HepG2 (cell line): ENCODE data around the gene IGFLR1. TPM values are rescaled to one million over a fixed set of nuclear protein-coding genes. Genes with fewer than 3 reads are reported as not detected.

Source experiments
- CENPX ChIP-seq: sonication (generic); formaldehyde crosslinking; IDR thresholded peaks from 2 replicates; pipeline ENCODE4 v1.9.0; 2021; ENCODE audit warnings: mild to moderate bottlenecking, missing genetic modification reagents, moderate library complexity
- KDM4B ChIP-seq: sonication (generic); formaldehyde crosslinking; IDR thresholded peaks from 2 replicates; pipeline ENCODE4 v1.4.0; 2020; ENCODE audit warnings: missing genetic modification reagents
- KLF9 ChIP-seq: IDR thresholded peaks from 2 replicates; pipeline ENCODE4 v1.6.1; 2016; ENCODE audit warnings: low read depth
- MEIS2 ChIP-seq: sonication (generic); formaldehyde crosslinking; IDR thresholded peaks from 2 replicates; pipeline ENCODE4 v1.9.0; 2021; ENCODE audit warnings: mild to moderate bottlenecking, missing genetic modification reagents
- NCOA1 ChIP-seq: sonication (generic); formaldehyde crosslinking; IDR thresholded peaks from 2 replicates; pipeline ENCODE4 v1.9.0; 2021; ENCODE audit warnings: missing genetic modification reagents
- NFYB ChIP-seq: sonication (generic); formaldehyde crosslinking; IDR thresholded peaks from 2 replicates; pipeline ENCODE4 v1.4.0; 2020; ENCODE audit warnings: missing genetic modification reagents
- PHF21A ChIP-seq: sonication (generic); formaldehyde crosslinking; IDR thresholded peaks from 2 replicates; pipeline ENCODE4 v1.5.0; 2020; ENCODE audit warnings: mild to moderate bottlenecking, missing genetic modification reagents
- POLR2AphosphoS5 ChIP-seq: IDR thresholded peaks from 2 replicates; pipeline ENCODE4 v1.6.1; 2012; ENCODE audit warnings: low read depth, low read length
- SP5 ChIP-seq: IDR thresholded peaks from 2 replicates; pipeline ENCODE4 v1.6.1; 2016; ENCODE audit warnings: low read depth, borderline replicate concordance
- TAF1 ChIP-seq: sonication (generic); formaldehyde crosslinking; IDR thresholded peaks from 2 replicates; pipeline ENCODE4 v1.4.0; 2020; ENCODE audit warnings: missing genetic modification reagents
- TCF7L2 ChIP-seq: IDR thresholded peaks from 2 replicates; pipeline ENCODE4 v1.6.1; 2011; ENCODE audit warnings: mild to moderate bottlenecking, low read depth, low read length, moderate library complexity
- XRCC5 ChIP-seq: fragments of 200-400 bp; formaldehyde crosslinking; optimal IDR thresholded peaks from 2 replicates; pipeline ENCODE3; 2017; ENCODE audit warnings: mild to moderate bottlenecking, low read length
- ZKSCAN5 ChIP-seq: sonication (generic); formaldehyde crosslinking; IDR thresholded peaks from 2 replicates; pipeline ENCODE4 v1.5.1; 2020; ENCODE audit warnings: mild to moderate bottlenecking, missing genetic modification reagents
- ZNF703 ChIP-seq: sonication (generic); formaldehyde crosslinking; IDR thresholded peaks from 2 replicates; pipeline ENCODE4 v1.5.1; 2020; ENCODE audit warnings: missing genetic modification reagents, mild to moderate bottlenecking, moderate library complexity, borderline replicate concordance
- polyA plus RNA-seq, 8 experiments: library from polyadenylated mRNA; depleted of rRNA in 3 of 8; stranded (reverse) in 7 of 8; unstranded in 1 of 8; fragments of >200 nt; fragmentation: Illumina TruSeq in 4 of 8; extraction: Trizol in 4 of 8; gene quantifications; 2 replicates each; pipeline versions ENCODE4 v1.2.1 to v1.2.3, GENCODE V29; 2011 to 2016; ENCODE audit warnings: low read depth in 4 of 8, missing spikeins in 1 of 8, mixed read lengths in 1 of 8; ENCODE audit not compliant: insufficient read depth in 1 of 8
- total RNA-seq, 5 experiments: library from RNA; depleted of rRNA; stranded (reverse); fragments of >200 nt; fragmentation: Illumina TruSeq; extraction: Trizol; gene quantifications; 2 replicates each; pipeline ENCODE4 v1.2.3, GENCODE V29; 2016; ENCODE audit warnings: low read depth in 1 of 5
- TF ChIP-seq, protein P1 (sequence below): sonication (generic); formaldehyde crosslinking; IDR thresholded peaks from 2 replicates; pipeline ENCODE4 v1.4.0; 2020; ENCODE audit warnings: mild to moderate bottlenecking, missing genetic modification reagents
- TF ChIP-seq, protein P2 (sequence below): sonication (generic); formaldehyde crosslinking; conservative IDR thresholded peaks from 2 replicates; pipeline ENCODE4 v1.8.0; 2022; ENCODE audit warnings: low read depth, missing genetic modification reagents
- TF ChIP-seq, protein P3 (sequence below): sonication (generic); formaldehyde crosslinking; IDR thresholded peaks from 2 replicates; pipeline ENCODE4 v1.4.0; 2020; ENCODE audit warnings: mild to moderate bottlenecking, low read depth, missing genetic modification reagents
- TF ChIP-seq, protein P4 (sequence below): sonication (generic); formaldehyde crosslinking; IDR thresholded peaks from 2 replicates; pipeline ENCODE4 v1.4.0; 2020; ENCODE audit warnings: low read depth, missing genetic modification reagents
- TF ChIP-seq, protein P5 (sequence below): sonication (generic); formaldehyde crosslinking; IDR thresholded peaks from 2 replicates; pipeline ENCODE4 v1.4.0; 2020; ENCODE audit warnings: missing genetic modification reagents
- TF ChIP-seq, protein P6 (sequence below): fragments of 450-650 bp; IDR thresholded peaks from 2 replicates; pipeline ENCODE4 v1.6.1; 2017

IGFLR1 gene
- total and polyA plus RNA-seq, 2 of the 13 experiments (the other 11 are each of a cell fraction or from before 2014, with no cell fraction given) = 5.4 to 8.9 TPM

DNA sequence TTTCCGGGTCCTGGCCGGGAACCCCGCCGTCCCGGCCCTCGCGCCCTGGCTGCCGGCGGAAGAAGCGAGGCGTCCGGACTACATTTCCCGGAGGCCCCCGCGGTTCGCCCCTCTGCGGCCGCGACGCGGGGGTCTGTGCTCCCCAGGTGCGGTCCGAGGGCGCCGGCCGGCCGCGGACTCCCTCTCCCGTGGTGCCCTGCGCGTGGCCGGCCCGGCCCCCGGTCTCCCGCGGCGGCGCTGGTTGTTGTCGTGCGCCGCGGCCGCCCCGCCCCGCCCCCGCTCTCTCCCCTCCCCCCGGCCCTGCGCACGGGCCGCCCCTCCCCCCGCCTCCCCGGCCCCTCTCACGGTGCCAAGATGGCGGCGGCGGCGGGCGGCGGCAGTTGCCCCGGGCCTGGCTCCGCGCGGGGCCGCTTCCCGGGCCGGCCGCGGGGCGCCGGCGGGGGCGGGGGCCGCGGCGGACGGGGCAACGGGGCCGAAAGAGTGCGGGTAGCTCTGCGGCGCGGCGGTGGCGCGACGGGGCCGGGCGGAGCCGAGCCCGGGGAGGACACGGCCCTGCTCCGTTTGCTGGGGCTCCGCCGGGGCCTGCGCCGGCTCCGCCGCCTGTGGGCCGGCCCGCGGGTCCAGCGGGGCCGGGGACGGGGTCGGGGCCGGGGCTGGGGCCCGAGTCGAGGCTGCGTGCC lies 24.4 kb downstream of the IGFLR1 start, which contains the start of gene KMT2B (continued):
- TF ChIP-seq XRCC5 (no peak), TAF1 (0 out of 2 replicates have a peak, but pooled peaks have one; percentile 5), ZKSCAN5 (CRISPR knock-in tag) (no peak), PHF21A (CRISPR knock-in tag) (no peak), KLF9 (CRISPR knock-in tag) (no peak), POLR2AphosphoS5 (no peak), ZNF703 (CRISPR knock-in tag) (no peak), NCOA1 (CRISPR knock-in tag) (no peak), CENPX (CRISPR knock-in tag) (no peak), MEIS2 (CRISPR knock-in tag) (no peak), NFYB (CRISPR knock-in tag) (0 out of 2 replicates have a peak, but pooled peaks have one; percentile 9), TCF7L2 (no peak), KDM4B (CRISPR knock-in tag) (no peak), SP5 (CRISPR knock-in tag) (no peak)
- TF ChIP-seq, protein P1, sequence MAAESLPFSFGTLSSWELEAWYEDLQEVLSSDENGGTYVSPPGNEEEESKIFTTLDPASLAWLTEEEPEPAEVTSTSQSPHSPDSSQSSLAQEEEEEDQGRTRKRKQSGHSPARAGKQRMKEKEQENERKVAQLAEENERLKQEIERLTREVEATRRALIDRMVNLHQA (CRISPR knock-in tag) = no peak
- TF ChIP-seq, protein P2, sequence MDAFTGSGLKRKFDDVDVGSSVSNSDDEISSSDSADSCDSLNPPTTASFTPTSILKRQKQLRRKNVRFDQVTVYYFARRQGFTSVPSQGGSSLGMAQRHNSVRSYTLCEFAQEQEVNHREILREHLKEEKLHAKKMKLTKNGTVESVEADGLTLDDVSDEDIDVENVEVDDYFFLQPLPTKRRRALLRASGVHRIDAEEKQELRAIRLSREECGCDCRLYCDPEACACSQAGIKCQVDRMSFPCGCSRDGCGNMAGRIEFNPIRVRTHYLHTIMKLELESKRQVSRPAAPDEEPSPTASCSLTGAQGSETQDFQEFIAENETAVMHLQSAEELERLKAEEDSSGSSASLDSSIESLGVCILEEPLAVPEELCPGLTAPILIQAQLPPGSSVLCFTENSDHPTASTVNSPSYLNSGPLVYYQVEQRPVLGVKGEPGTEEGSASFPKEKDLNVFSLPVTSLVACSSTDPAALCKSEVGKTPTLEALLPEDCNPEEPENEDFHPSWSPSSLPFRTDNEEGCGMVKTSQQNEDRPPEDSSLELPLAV (CRISPR knock-in tag) = no peak
- TF ChIP-seq, protein P3, sequence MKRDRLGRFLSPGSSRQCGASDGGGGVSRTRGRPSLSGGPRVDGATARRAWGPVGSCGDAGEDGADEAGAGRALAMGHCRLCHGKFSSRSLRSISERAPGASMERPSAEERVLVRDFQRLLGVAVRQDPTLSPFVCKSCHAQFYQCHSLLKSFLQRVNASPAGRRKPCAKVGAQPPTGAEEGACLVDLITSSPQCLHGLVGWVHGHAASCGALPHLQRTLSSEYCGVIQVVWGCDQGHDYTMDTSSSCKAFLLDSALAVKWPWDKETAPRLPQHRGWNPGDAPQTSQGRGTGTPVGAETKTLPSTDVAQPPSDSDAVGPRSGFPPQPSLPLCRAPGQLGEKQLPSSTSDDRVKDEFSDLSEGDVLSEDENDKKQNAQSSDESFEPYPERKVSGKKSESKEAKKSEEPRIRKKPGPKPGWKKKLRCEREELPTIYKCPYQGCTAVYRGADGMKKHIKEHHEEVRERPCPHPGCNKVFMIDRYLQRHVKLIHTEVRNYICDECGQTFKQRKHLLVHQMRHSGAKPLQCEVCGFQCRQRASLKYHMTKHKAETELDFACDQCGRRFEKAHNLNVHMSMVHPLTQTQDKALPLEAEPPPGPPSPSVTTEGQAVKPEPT (CRISPR knock-in tag) = no peak
- TF ChIP-seq, protein P4, sequence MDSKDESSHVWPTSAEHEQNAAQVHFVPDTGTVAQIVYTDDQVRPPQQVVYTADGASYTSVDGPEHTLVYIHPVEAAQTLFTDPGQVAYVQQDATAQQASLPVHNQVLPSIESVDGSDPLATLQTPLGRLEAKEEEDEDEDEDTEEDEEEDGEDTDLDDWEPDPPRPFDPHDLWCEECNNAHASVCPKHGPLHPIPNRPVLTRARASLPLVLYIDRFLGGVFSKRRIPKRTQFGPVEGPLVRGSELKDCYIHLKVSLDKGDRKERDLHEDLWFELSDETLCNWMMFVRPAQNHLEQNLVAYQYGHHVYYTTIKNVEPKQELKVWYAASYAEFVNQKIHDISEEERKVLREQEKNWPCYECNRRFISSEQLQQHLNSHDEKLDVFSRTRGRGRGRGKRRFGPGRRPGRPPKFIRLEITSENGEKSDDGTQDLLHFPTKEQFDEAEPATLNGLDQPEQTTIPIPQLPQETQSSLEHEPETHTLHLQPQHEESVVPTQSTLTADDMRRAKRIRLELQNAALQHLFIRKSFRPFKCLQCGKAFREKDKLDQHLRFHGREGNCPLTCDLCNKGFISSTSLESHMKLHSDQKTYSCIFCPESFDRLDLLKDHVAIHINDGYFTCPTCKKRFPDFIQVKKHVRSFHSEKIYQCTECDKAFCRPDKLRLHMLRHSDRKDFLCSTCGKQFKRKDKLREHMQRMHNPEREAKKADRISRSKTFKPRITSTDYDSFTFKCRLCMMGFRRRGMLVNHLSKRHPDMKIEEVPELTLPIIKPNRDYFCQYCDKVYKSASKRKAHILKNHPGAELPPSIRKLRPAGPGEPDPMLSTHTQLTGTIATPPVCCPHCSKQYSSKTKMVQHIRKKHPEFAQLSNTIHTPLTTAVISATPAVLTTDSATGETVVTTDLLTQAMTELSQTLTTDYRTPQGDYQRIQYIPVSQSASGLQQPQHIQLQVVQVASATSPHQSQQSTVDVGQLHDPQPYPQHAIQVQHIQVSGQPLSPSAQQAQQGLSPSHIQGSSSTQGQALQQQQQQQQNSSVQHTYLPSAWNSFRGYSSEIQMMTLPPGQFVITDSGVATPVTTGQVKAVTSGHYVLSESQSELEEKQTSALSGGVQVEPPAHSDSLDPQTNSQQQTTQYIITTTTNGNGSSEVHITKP (CRISPR knock-in tag) = no peak
- TF ChIP-seq, protein P5, sequence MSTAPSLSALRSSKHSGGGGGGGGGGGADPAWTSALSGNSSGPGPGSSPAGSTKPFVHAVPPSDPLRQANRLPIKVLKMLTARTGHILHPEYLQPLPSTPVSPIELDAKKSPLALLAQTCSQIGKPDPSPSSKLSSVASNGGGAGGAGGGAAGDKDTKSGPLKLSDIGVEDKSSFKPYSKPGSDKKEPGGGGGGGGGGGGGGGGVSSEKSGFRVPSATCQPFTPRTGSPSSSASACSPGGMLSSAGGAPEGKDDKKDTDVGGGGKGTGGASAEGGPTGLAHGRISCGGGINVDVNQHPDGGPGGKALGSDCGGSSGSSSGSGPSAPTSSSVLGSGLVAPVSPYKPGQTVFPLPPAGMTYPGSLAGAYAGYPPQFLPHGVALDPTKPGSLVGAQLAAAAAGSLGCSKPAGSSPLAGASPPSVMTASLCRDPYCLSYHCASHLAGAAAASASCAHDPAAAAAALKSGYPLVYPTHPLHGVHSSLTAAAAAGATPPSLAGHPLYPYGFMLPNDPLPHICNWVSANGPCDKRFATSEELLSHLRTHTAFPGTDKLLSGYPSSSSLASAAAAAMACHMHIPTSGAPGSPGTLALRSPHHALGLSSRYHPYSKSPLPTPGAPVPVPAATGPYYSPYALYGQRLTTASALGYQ = no peak
- TF ChIP-seq, protein P6, sequence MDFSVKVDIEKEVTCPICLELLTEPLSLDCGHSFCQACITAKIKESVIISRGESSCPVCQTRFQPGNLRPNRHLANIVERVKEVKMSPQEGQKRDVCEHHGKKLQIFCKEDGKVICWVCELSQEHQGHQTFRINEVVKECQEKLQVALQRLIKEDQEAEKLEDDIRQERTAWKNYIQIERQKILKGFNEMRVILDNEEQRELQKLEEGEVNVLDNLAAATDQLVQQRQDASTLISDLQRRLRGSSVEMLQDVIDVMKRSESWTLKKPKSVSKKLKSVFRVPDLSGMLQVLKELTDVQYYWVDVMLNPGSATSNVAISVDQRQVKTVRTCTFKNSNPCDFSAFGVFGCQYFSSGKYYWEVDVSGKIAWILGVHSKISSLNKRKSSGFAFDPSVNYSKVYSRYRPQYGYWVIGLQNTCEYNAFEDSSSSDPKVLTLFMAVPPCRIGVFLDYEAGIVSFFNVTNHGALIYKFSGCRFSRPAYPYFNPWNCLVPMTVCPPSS = no peak
